Keratinocyte (primary cell): ENCODE measurements around the gene SOX30. TPM values are rescaled to one million over a fixed set of nuclear protein-coding genes. Genes with fewer than 3 reads are reported as not detected.
A peak's percentile ranks its signal among the peaks of the same experiment; 100 is the strongest.

Experiments
- DNase-seq: peaks from one replicate; pipeline ENCODE4 v3.0.0-alpha.2; 2011; ENCODE audit warnings: low read depth, missing footprints, low spot score
- FAIRE-seq: peaks from 2 replicates; lab custom pipeline; 2011; peaks lifted over from hg19 to GRCh38; lab: Jason Lieb, UNC
- H2AFZ ChIP-seq: 2 replicates; pipeline ENCODE4 v1.6.0; 2012; ENCODE audit warnings: low read length, control low read depth, inconsistent platforms; ENCODE audit not compliant: control insufficient read depth
- H3K27ac ChIP-seq: 2 replicates; pipeline ENCODE4 v1.5.1; 2011; ENCODE audit warnings: low read length; ENCODE audit not compliant: control insufficient read depth, insufficient read depth
- H3K27me3 ChIP-seq: 3 replicates; pipeline ENCODE4 v1.6.0; 2011; ENCODE audit warnings: low read length; ENCODE audit not compliant: control insufficient read depth, insufficient read depth; ENCODE audit errors: extremely low read depth
- H3K36me3 ChIP-seq, 2 experiments: 2 replicates in 1 of 2; 3 replicates in 1 of 2; pipeline ENCODE4 v1.5.1; 2011; ENCODE audit warnings: low read length in 2 of 2, mild to moderate bottlenecking in 1 of 2; ENCODE audit not compliant: control insufficient read depth in 2 of 2, insufficient read depth in 2 of 2; ENCODE audit errors: extremely low read depth in 1 of 2
- H3K4me1 ChIP-seq: 3 replicates; pipeline ENCODE4 v1.5.1; 2011; ENCODE audit warnings: low read length; ENCODE audit not compliant: control insufficient read depth, insufficient read depth; ENCODE audit errors: extremely low read depth
- H3K4me2 ChIP-seq: 3 replicates; pipeline ENCODE4 v1.6.0; 2011; ENCODE audit warnings: low read depth, low read length; ENCODE audit not compliant: control insufficient read depth, insufficient read depth; ENCODE audit errors: extremely low read depth
- H3K4me3 ChIP-seq, 3 experiments: fragments of 200-600 bp in 1 of 3; sonication (generic) in 1 of 3; 2 replicates in 2 of 3; 3 replicates in 1 of 3; pipeline ENCODE4 v1.5.1; 2011 to 2016; ENCODE audit warnings: low read length in 3 of 3, mild to moderate bottlenecking in 3 of 3, control low read depth in 2 of 3, inconsistent platforms in 1 of 3, low read depth in 1 of 3, mixed read lengths in 1 of 3, mixed run types in 1 of 3, moderate library complexity in 1 of 3; ENCODE audit not compliant: control insufficient read depth in 2 of 3, insufficient read depth in 2 of 3; ENCODE audit errors: extremely low read depth in 1 of 3
- H3K79me2 ChIP-seq: 2 replicates; pipeline ENCODE4 v1.6.0; 2012; ENCODE audit warnings: low read length; ENCODE audit not compliant: control insufficient read depth, insufficient read depth
- H3K9ac ChIP-seq: 3 replicates; pipeline ENCODE4 v1.6.0; 2011; ENCODE audit warnings: low read length; ENCODE audit not compliant: control insufficient read depth, insufficient read depth; ENCODE audit errors: extremely low read depth
- H3K9me1 ChIP-seq: 3 replicates; pipeline ENCODE4 v1.6.0; 2011; ENCODE audit warnings: low read length; ENCODE audit not compliant: control insufficient read depth, insufficient read depth; ENCODE audit errors: extremely low read depth
- H3K9me3 ChIP-seq: 2 replicates; pipeline ENCODE4 v1.5.1; 2012; ENCODE audit warnings: low read depth, low read length; ENCODE audit not compliant: control insufficient read depth
- H4K20me1 ChIP-seq: 3 replicates; pipeline ENCODE4 v1.6.0; 2011; ENCODE audit warnings: low read length; ENCODE audit not compliant: control insufficient read depth, insufficient read depth; ENCODE audit errors: extremely low read depth
- CTCF ChIP-seq, 3 experiments: IDR thresholded peaks in 1 of 3; conservative IDR thresholded peaks in 1 of 3; optimal IDR thresholded peaks in 1 of 3; 2 replicates in 2 of 3; 3 replicates in 1 of 3; pipeline versions ENCODE3 to v1.5.1; 2011; ENCODE audit warnings: low read length in 3 of 3, mild to moderate bottlenecking in 3 of 3, moderate library complexity in 2 of 3, control low read depth in 1 of 3, inconsistent platforms in 1 of 3; ENCODE audit not compliant: insufficient read depth in 2 of 3; ENCODE audit errors: extremely low read depth in 1 of 3
- EZH2 ChIP-seq: IDR thresholded peaks from one replicate; pipeline ENCODE4 v1.6.1; 2012; ENCODE audit warnings: inconsistent platforms, mild to moderate bottlenecking, low read length, moderate library complexity
- dilution Hi-C: fragments of 300-500 bp; cut with MboI; formaldehyde crosslinking; loops from one replicate; pipeline ENCODE4 v1.7.0; 2020; ENCODE audit warnings: low sequenced_read_pairs; ENCODE audit not compliant: extremely low pct_ligation_motif_present
- polyA plus RNA-seq, 5 experiments: library from polyadenylated mRNA; depleted of rRNA in 3 of 5; stranded (reverse) in 3 of 5; stranded (forward) in 1 of 5; unstranded in 1 of 5; fragments of >200 nt; gene quantifications; 1 replicate in 1 of 5; 2 replicates in 3 of 5; 3 replicates in 1 of 5; pipeline versions ENCODE4 v1.2.1 to v1.2.3, GENCODE V29; 2011 to 2012; ENCODE audit warnings: missing spikeins in 2 of 5, low read depth in 1 of 5, low replicate concordance in 1 of 5

SOX30 gene
- polyA plus RNA-seq, 1 donor (not counting 4 experiments of a cell fraction or from before 2014, with no cell fraction given), result 0.05 TPM

- Histone ChIP-seq H3K9ac (peak overlapping the region; percentile 62), H3K9me3 (no peaks in the 10 kb centered on the region), H3K9me1 (no peaks in the 10 kb centered on the region), H2AFZ (no peak overlapping the region), H3K27ac (peak overlapping the region; percentile 94), H3K79me2 (no peaks in the 10 kb centered on the region), H3K4me2 (peak overlapping the region; percentile 54), H3K4me3 (no peak overlapping the region), H3K4me1 (peaks cover 65% of the 10 kb centered on the region), H3K36me3 (no peaks in the 10 kb centered on the region), H4K20me1 (no peaks in the 10 kb centered on the region), H3K27me3 (no peaks in the 10 kb centered on the region)
- TF ChIP-seq CTCF (optimal IDR thresholded peaks at IDR 0.05 in 1 of 3, IDR thresholded peaks at IDR 0.05 in 1 of 3, conservative IDR thresholded peaks at IDR 0.05 in 1 of 3; ENCODE audit: extremely low read depth in 1 of 3, insufficient read depth in 2 of 3, low read length in 3 of 3), result no peak
- no peak for TF ChIP-seq EZH2
- dilution Hi-C loops, result no loop called here
- DNase-seq (peak; percentile 75), FAIRE-seq (peak; percentile 67)
Observed at GRCh38 chr5:157607371-157608161, 44.7 kb downstream of the SOX30 start.

GRCh38 chr5:157606046-157606445 lies 46.2 kb downstream of the SOX30 start:
- DNase-seq (no peak), FAIRE-seq (no peak)
- no peaks in the 10 kb centered on the region for H3K36me3 ChIP-seq
- H3K79me2 ChIP-seq, result no peaks in the 10 kb centered on the region
- no peaks in the 10 kb centered on the region for H3K27me3 ChIP-seq
- no peak overlapping the region for H3K4me3 ChIP-seq
- H2AFZ ChIP-seq, result no peak overlapping the region
- peaks cover 62% of the 10 kb centered on the region for H3K4me1 ChIP-seq
- H3K27ac ChIP-seq, result peak overlapping the region; percentile 94
- peak overlapping the region; percentile 2 for H3K4me2 ChIP-seq
- dilution Hi-C loops, result no loop called here
- peak overlapping the region; percentile 62 for H3K9ac ChIP-seq
- TF ChIP-seq EZH2, result no peak
- TF ChIP-seq CTCF (optimal IDR thresholded peaks at IDR 0.05 in 1 of 3, IDR thresholded peaks at IDR 0.05 in 1 of 3, conservative IDR thresholded peaks at IDR 0.05 in 1 of 3; ENCODE audit: extremely low read depth in 1 of 3, insufficient read depth in 2 of 3, low read length in 3 of 3), result no peak
- no peaks in the 10 kb centered on the region for H3K9me1 ChIP-seq
- no peaks in the 10 kb centered on the region for H4K20me1 ChIP-seq
- no peaks in the 10 kb centered on the region for H3K9me3 ChIP-seq
